CD14-positive monocyte (primary cell): ENCODE measurements around the gene RHOA. TPM values are rescaled to one million over a fixed set of nuclear protein-coding genes. Genes with fewer than 3 reads are reported as not detected.

Source experiments
- DNase-seq, 3 donors: peaks; one replicate each; pipeline ENCODE4 v3.0.0-alpha.2; 2011 to 2022
- H2AFZ ChIP-seq: 2 replicates; pipeline ENCODE4 v1.6.0; 2012; ENCODE audit warnings: mild to moderate bottlenecking, low read depth, low read length, inconsistent platforms; ENCODE audit not compliant: insufficient read depth, poor library complexity, severe bottlenecking
- H3K27ac ChIP-seq, 2 donors: 1 replicate in 1 of 2; 2 replicates in 1 of 2; pipeline ENCODE4 v1.5.1; 2012 to 2013; ENCODE audit warnings: low read length in 2 of 2, control low read depth in 1 of 2, inconsistent platforms in 1 of 2, low read depth in 1 of 2, mild to moderate bottlenecking in 1 of 2
- H3K27me3 ChIP-seq, 2 donors: one replicate each; pipeline versions ENCODE4 v1.6.0 to v1.6.1; 2011 to 2013; ENCODE audit warnings: low read length in 2 of 2; ENCODE audit not compliant: control insufficient read depth in 2 of 2, insufficient read depth in 2 of 2
- H3K36me3 ChIP-seq, 2 donors: replicated peaks in 1 of 2; 1 replicate in 1 of 2; 2 replicates in 1 of 2; pipeline versions ENCODE4 v1.5.1 to v1.6.1; 2012 to 2013; ENCODE audit warnings: low read length in 2 of 2, control low read depth in 1 of 2, inconsistent platforms in 1 of 2, mild to moderate bottlenecking in 1 of 2; ENCODE audit not compliant: insufficient read depth in 2 of 2, control insufficient read depth in 1 of 2
- H3K4me1 ChIP-seq, 2 donors: 1 replicate in 1 of 2; 2 replicates in 1 of 2; pipeline versions ENCODE4 v1.5.1 to v1.6.1; 2012 to 2013; ENCODE audit warnings: low read length in 2 of 2, control low read depth in 1 of 2, inconsistent platforms in 1 of 2, mild to moderate bottlenecking in 1 of 2, moderate library complexity in 1 of 2; ENCODE audit not compliant: insufficient read depth in 2 of 2, control insufficient read depth in 1 of 2
- H3K4me2 ChIP-seq: replicated peaks from 2 replicates; pipeline ENCODE3; 2012; ENCODE audit warnings: low read length, moderate library complexity, mild to moderate bottlenecking; ENCODE audit not compliant: poor library complexity, severe bottlenecking; ENCODE audit errors: extremely low read depth
- H3K4me3 ChIP-seq, 3 experiments: fragments of 200-600 bp in 1 of 3; sonication (generic) in 1 of 3; replicated peaks in 1 of 3; 1 replicate in 2 of 3; 2 replicates in 1 of 3; pipeline ENCODE4 v1.5.1; 2011 to 2013; ENCODE audit warnings: low read length in 3 of 3, mild to moderate bottlenecking in 3 of 3, control low read depth in 2 of 3, low read depth in 2 of 3, inconsistent platforms in 1 of 3, moderate library complexity in 1 of 3
- H3K79me2 ChIP-seq: 2 replicates; pipeline ENCODE4 v1.6.0; 2012; ENCODE audit warnings: mild to moderate bottlenecking, control low read depth, inconsistent platforms, low read length, moderate library complexity; ENCODE audit not compliant: insufficient read depth
- H3K9ac ChIP-seq: 2 replicates; pipeline ENCODE4 v1.6.0; 2017; ENCODE audit warnings: low read length, mild to moderate bottlenecking; ENCODE audit not compliant: insufficient read depth, poor library complexity, severe bottlenecking
- H3K9me3 ChIP-seq, 2 donors: replicated peaks in 1 of 2; 1 replicate in 1 of 2; 2 replicates in 1 of 2; pipeline versions ENCODE4 v1.5.1 to v1.6.1; 2012 to 2013; ENCODE audit warnings: low read length in 2 of 2, control low read depth in 1 of 2; ENCODE audit not compliant: control insufficient read depth in 1 of 2, insufficient read depth in 1 of 2
- H4K20me1 ChIP-seq: 2 replicates; pipeline ENCODE4 v1.6.0; 2012; ENCODE audit warnings: mild to moderate bottlenecking, low read length, control low read depth, moderate library complexity; ENCODE audit not compliant: insufficient read depth
- H3K27ac Mint-ChIP-seq, 7 donors: one replicate each; pipeline ENCODE4 v1.8.0; 2020; ENCODE audit warnings: mild to moderate bottlenecking in 7 of 7, mixed read lengths in 7 of 7, moderate library complexity in 6 of 7, inconsistent platforms in 2 of 7
- H3K27me3 Mint-ChIP-seq, 3 donors: one replicate each; pipeline ENCODE4 v1.8.0; 2021 to 2022; ENCODE audit warnings: low read depth in 3 of 3, mild to moderate bottlenecking in 3 of 3, mixed read lengths in 3 of 3, moderate library complexity in 3 of 3, inconsistent platforms in 1 of 3
- H3K36me3 Mint-ChIP-seq, 2 donors: one replicate each; pipeline ENCODE4 v1.8.0; 2020; ENCODE audit warnings: mixed read lengths in 2 of 2, inconsistent platforms in 1 of 2, mild to moderate bottlenecking in 1 of 2
- H3K4me1 Mint-ChIP-seq: one replicate; pipeline ENCODE4 v1.8.0; 2020; ENCODE audit warnings: mild to moderate bottlenecking, mixed read lengths
- H3K4me3 Mint-ChIP-seq, 2 donors: one replicate each; pipeline ENCODE4 v1.8.0; 2020; ENCODE audit warnings: mild to moderate bottlenecking in 2 of 2, mixed read lengths in 2 of 2, moderate library complexity in 1 of 2
- H3K9me3 Mint-ChIP-seq, 7 donors: one replicate each; pipeline ENCODE4 v1.8.0; 2020 to 2022; ENCODE audit warnings: mixed read lengths in 7 of 7, mild to moderate bottlenecking in 6 of 7, moderate library complexity in 6 of 7, inconsistent platforms in 2 of 7
- CTCF ChIP-seq: fragments of 200-600 bp; IDR thresholded peaks from one replicate; pipeline ENCODE4 v1.8.0; 2022; ENCODE audit warnings: antibody characterized with exemption, mild to moderate bottlenecking
- WGBS: methylation state at CpG from one replicate; pipeline ENCODE4 v1.1.5; 2013; ENCODE audit warnings: missing lambda C conversion rate; ENCODE audit not compliant: insufficient coverage; 5-methylcytosine and 5-hydroxymethylcytosine counted together
- intact Hi-C, 2 donors: fragments of 100-400 bp; cut with micrococcal nuclease; formaldehyde crosslinking; loops; one replicate each; pipeline versions ENCODE4 v1.15.0 to v1.15.1; 2023
- polyA plus RNA-seq, 3 donors: library from polyadenylated mRNA; depleted of rRNA in 1 of 3; unstranded in 2 of 3; stranded (reverse) in 1 of 3; fragments of 300-500 nt in 2 of 3; fragments of >200 nt in 1 of 3; fragmentation: Illumina TruSeq in 2 of 3; gene quantifications; 1 replicate in 2 of 3; 2 replicates in 1 of 3; pipeline ENCODE4 v1.2.3, GENCODE V29; 2012 to 2021

The RHOA gene
- polyA plus RNA-seq, 3 donors: 624 to 1,306 (median 1,179) TPM

GRCh38 chr3:49460188-49460890 lies 48.6 kb upstream of the RHOA start:
- H3K27me3 ChIP-seq: no peaks in the 10 kb centered on the region
- H3K79me2 ChIP-seq: no peaks in the 10 kb centered on the region
- Mint-ChIP-seq H3K9me3 (no peaks in the 10 kb centered on the region), H3K27ac (no peak overlapping the region), H3K4me3 (no peak overlapping the region), H3K36me3 (no peaks in the 10 kb centered on the region), H3K4me1 (peaks cover 3% of the 10 kb centered on the region), H3K27me3 (peaks cover 3 to 8% (median 7%) of the 10 kb centered on the region in 3 donors)
- H2AFZ ChIP-seq: no peak overlapping the region
- DNase-seq: no peak
- H3K27ac ChIP-seq: no peak overlapping the region
- no peak for TF ChIP-seq CTCF
- intact Hi-C loops: loop anchor here in 1 of 2 donors (10.0 kb wide), 1 partner anchor 46 kb away; the partner anchor contains the start of genes RHOA and TCTA
- peaks cover 0 to 4% of the 10 kb centered on the region in 2 donors for H3K4me1 ChIP-seq
- WGBS: 90% methylated on average over 2 of the region's 2 CpGs
- H3K9me3 ChIP-seq: no peaks in the 10 kb centered on the region
- H3K4me2 ChIP-seq: no peak overlapping the region
- H3K4me3 ChIP-seq: no peak overlapping the region
- no peak overlapping the region for H3K9ac ChIP-seq
- no peaks in the 10 kb centered on the region for H3K36me3 ChIP-seq
- no peaks in the 10 kb centered on the region for H4K20me1 ChIP-seq

- Histone ChIP-seq H3K79me2 (no peaks in the 10 kb centered on the region), H3K27ac (no peak overlapping the region), H3K4me2 (no peak overlapping the region), H3K4me1 (no peaks in the 10 kb centered on the region), H4K20me1 (no peaks in the 10 kb centered on the region), H3K27me3 (no peaks in the 10 kb centered on the region), H2AFZ (no peak overlapping the region), H3K9ac (no peak overlapping the region), H3K4me3 (no peak overlapping the region), H3K36me3 (no peaks in the 10 kb centered on the region), H3K9me3 (no peaks in the 10 kb centered on the region)
- H3K27me3 Mint-ChIP-seq: peaks cover 4% of the 10 kb centered on the region in 3 donors
- no peak overlapping the region for H3K27ac Mint-ChIP-seq
- H3K4me1 Mint-ChIP-seq: no peaks in the 10 kb centered on the region
- no peak overlapping the region for H3K4me3 Mint-ChIP-seq
- no peak for TF ChIP-seq CTCF
- no peaks in the 10 kb centered on the region for H3K36me3 Mint-ChIP-seq
- H3K9me3 Mint-ChIP-seq: no peaks in the 10 kb centered on the region
- 83% methylated on average over 1 of the region's 3 CpGs for WGBS
- intact Hi-C loops: no loop called here
- no peak for DNase-seq
These were observed 44.7 kb upstream of the RHOA start for GRCh38 chr3:49456466-49456865.
